Measurements from ENCODE around the gene GABRA5. TPM values are rescaled to one million over a fixed set of nuclear protein-coding genes. Genes with fewer than 3 reads are reported as not detected.
A peak's percentile ranks its signal among the peaks of the same experiment; 100 is the strongest.

The GABRA5 gene
- total RNA-seq, 2 donors from 2014 or later, result 3.8 to 4.4 TPM

GRCh38 chr15:26877831-26878230 lies 11.0 kb downstream of the GABRA5 start:
- Mint-ChIP-seq H3K4me1 (peaks cover 2% of the 10 kb centered on the region), H3K9me3 (no peaks in the 10 kb centered on the region)

GRCh38 chr15:26879706-26880105 lies 12.8 kb downstream of the GABRA5 start:
- 97 to 100% methylated on average over 2 of the region's 2 CpGs for WGBS, 2 experiments (ENCODE audit: insufficient coverage in 1 of 2, insufficient read length in 1 of 2)
- DNase-seq, result no peak
- Histone ChIP-seq H3K27ac (ENCODE audit: low read depth, low read length) (no peak overlapping the region), H3K9me3 (ENCODE audit: control insufficient read depth, low read length) (no peaks in the 10 kb centered on the region), H3K36me3 (ENCODE audit: control insufficient read depth, insufficient read depth, low read length) (peaks cover 2% of the 10 kb centered on the region), H3K9ac (ENCODE audit: extremely low read depth, low read length, poor library complexity, severe bottlenecking) (no peak overlapping the region), H3K4me3 (ENCODE audit: low read length) (no peak overlapping the region), H3K4me1 (ENCODE audit: control insufficient read depth, insufficient read depth, low read length) (peaks cover 2% of the 10 kb centered on the region), H3K27me3 (ENCODE audit: control insufficient read depth, insufficient read depth, low read length, poor library complexity, severe bottlenecking) (no peaks in the 10 kb centered on the region)
- Mint-ChIP-seq H3K27ac (no peak overlapping the region), H3K4me1 (peaks cover 2% of the 10 kb centered on the region), H3K9me3 (no peaks in the 10 kb centered on the region), H3K4me3 (no peak overlapping the region), H3K36me3 (ENCODE audit: low read depth) (peaks cover 3% of the 10 kb centered on the region), H3K27me3 (ENCODE audit: insufficient read depth) (no peaks in the 10 kb centered on the region)
- no peak for TF ChIP-seq CTCF (conservative IDR thresholded peaks at IDR 0.05)

More at GRCh38 chr15:26877831-26878230, 11.0 kb downstream of the GABRA5 start:
- H3K9me3 ChIP-seq (ENCODE audit: control insufficient read depth, low read length), result no peaks in the 10 kb centered on the region
- H3K4me1 ChIP-seq (ENCODE audit: control insufficient read depth, insufficient read depth, low read length), result peaks cover 2% of the 10 kb centered on the region
- no peaks in the 10 kb centered on the region for H3K27me3 Mint-ChIP-seq (ENCODE audit: insufficient read depth)
- H3K36me3 ChIP-seq (ENCODE audit: control insufficient read depth, insufficient read depth, low read length), result no peaks in the 10 kb centered on the region
- no peak overlapping the region for H3K4me3 ChIP-seq (ENCODE audit: low read length)
- no peaks in the 10 kb centered on the region for H3K27me3 ChIP-seq (ENCODE audit: control insufficient read depth, insufficient read depth, low read length, poor library complexity, severe bottlenecking)
- DNase-seq, result no peak
- H3K27ac Mint-ChIP-seq, result no peak overlapping the region
- H3K36me3 Mint-ChIP-seq (ENCODE audit: low read depth), result no peaks in the 10 kb centered on the region
- TF ChIP-seq CTCF (conservative IDR thresholded peaks at IDR 0.05), result no peak
- no peak overlapping the region for H3K27ac ChIP-seq (ENCODE audit: low read depth, low read length)
- WGBS, 2 experiments (ENCODE audit: insufficient coverage in 1 of 2, insufficient read length in 1 of 2), result 90 to 91% methylated on average over 10 of the region's 10 CpGs
- no peak overlapping the region for H3K4me3 Mint-ChIP-seq
- H3K9ac ChIP-seq (ENCODE audit: extremely low read depth, low read length, poor library complexity, severe bottlenecking), result no peak overlapping the region

- Mint-ChIP-seq H3K9me3 (no peaks in the 10 kb centered on the region), H3K4me1 (peaks cover 7% of the 10 kb centered on the region), H3K27me3 (ENCODE audit: insufficient read depth) (no peaks in the 10 kb centered on the region), H3K4me3 (no peak overlapping the region), H3K27ac (no peak overlapping the region), H3K36me3 (ENCODE audit: low read depth) (peaks cover 3% of the 10 kb centered on the region)
- no peaks in the 10 kb centered on the region for H3K27me3 ChIP-seq (ENCODE audit: control insufficient read depth, insufficient read depth, low read length, poor library complexity, severe bottlenecking)
- peak overlapping the region; percentile 4 for H3K27ac ChIP-seq (ENCODE audit: low read depth, low read length)
- no peak overlapping the region for H3K9ac ChIP-seq (ENCODE audit: extremely low read depth, low read length, poor library complexity, severe bottlenecking)
- H3K9me3 ChIP-seq (ENCODE audit: control insufficient read depth, low read length), result no peaks in the 10 kb centered on the region
- TF ChIP-seq CTCF (conservative IDR thresholded peaks at IDR 0.05), result no peak
- H3K36me3 ChIP-seq (ENCODE audit: control insufficient read depth, insufficient read depth, low read length), result peaks cover 3% of the 10 kb centered on the region
- H3K4me1 ChIP-seq (ENCODE audit: control insufficient read depth, insufficient read depth, low read length), result peaks cover 5% of the 10 kb centered on the region
- WGBS, 2 experiments (ENCODE audit: insufficient coverage in 1 of 2, insufficient read length in 1 of 2), result 93 to 94% methylated on average over 8 to 9 of the region's 9 CpGs
- no peak overlapping the region for H3K4me3 ChIP-seq (ENCODE audit: low read length)
- no peak for DNase-seq
Measured at GRCh38 chr15:26882112-26882511, 15.2 kb downstream of the GABRA5 start.

All from endodermal cell (in vitro differentiated cells).